Uterine smooth muscle cell (primary cell): ENCODE results near the gene ING1. TPM values are rescaled to one million over a fixed set of nuclear protein-coding genes. Genes with fewer than 3 reads are reported as not detected.

Source experiments
- total RNA-seq: library from RNA; depleted of rRNA; stranded (reverse); fragments of >200 nt; gene quantifications from 2 replicates; pipeline ENCODE4 v1.2.3, GENCODE V29; 2014

Gene ING1, protein sequence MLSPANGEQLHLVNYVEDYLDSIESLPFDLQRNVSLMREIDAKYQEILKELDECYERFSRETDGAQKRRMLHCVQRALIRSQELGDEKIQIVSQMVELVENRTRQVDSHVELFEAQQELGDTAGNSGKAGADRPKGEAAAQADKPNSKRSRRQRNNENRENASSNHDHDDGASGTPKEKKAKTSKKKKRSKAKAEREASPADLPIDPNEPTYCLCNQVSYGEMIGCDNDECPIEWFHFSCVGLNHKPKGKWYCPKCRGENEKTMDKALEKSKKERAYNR
- total RNA-seq, result 17.1 and 20.5 TPM in 2 replicates

DNA sequence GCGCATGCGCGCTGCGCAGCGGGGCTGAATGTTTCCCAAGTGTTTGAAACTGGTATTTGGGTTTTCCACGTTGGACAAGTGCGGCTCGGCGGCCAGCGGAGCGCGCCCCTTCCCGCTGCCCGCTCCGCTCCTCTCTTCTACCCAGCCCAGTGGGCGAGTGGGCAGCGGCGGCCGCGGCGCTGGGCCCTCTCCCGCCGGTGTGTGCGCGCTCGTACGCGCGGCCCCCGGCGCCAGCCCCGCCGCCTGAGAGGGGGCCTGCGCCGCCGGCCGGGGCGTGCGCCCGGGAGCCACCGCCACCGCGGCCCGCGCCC lies at the start of gene ING1:
ING1 (plus strand) TSS at position 59 of the 311 bp plus-strand sequence. CDS start 450 bp downstream, outside the sequence.

DNA sequence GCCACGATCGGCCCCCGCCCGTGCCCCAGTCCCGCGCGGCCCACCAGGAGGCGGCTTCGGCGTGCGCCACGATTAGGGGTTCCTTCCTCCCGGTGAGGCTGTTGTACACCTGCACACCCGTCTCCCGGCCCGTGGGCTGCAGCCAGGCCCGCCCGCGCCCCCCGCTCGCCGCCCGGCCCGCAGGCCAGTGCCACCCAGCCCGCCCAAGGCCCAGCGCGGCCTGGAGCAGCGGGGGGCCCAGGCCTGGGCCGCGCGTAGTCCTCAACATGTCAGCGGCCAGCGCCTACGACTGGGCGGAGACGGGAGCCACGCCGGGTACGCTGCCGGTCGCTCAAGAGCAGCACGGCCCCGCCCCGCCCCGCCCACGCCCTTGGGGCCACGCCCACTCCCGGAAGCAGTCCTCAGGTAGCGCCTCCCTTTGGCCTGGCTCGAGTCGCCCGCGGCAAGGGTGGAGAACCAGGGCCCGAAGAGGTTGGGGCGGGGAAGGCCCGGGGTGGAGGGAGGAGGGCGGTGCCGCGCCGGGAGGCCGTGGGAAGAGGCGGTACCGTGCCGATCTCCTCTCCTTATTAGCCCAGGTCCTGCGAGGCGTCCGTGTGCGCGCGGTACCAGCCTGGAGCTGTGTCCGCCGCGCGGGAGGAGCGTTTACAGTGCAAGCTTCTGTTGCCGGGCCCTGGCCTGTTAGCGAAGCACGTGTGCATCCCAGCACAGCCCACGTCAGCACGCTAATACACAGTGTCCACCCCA lies 7.5 kb upstream of the ING1 start, which contains the start of gene CARS2:
CARS2 (minus strand) TSS at position 291 of the 744 bp plus-strand sequence; CDS start at position 268, 23 bp downstream.

Other genes starting within 250 kb of the ING1 start
- 2.4 and 3.2 TPM in 2 replicates for gene RAB20, start 152.0 kb upstream of the ING1 start, total RNA-seq
- 21.5 and 24.2 TPM in 2 replicates for gene NAXD, start 98.2 kb upstream of the ING1 start, total RNA-seq
- gene CARS2, start 7.6 kb upstream of the ING1 start, total RNA-seq, result 108 and 157 TPM in 2 replicates
- gene ANKRD10, start 201.4 kb downstream of the ING1 start, total RNA-seq, result 68.6 and 101 TPM in 2 replicates